NCI-H226 (cell line): Measurements from ENCODE around the gene IMMP2L.

Source experiments
- DNase-seq: peaks from one replicate; pipeline ENCODE4 v3.0.0-alpha.2; 2015

The IMMP2L gene

GRCh38 chr7:111384065-111384891, 178.0 kb downstream of the IMMP2L start:
- DNase-seq, result no peak

DNA sequence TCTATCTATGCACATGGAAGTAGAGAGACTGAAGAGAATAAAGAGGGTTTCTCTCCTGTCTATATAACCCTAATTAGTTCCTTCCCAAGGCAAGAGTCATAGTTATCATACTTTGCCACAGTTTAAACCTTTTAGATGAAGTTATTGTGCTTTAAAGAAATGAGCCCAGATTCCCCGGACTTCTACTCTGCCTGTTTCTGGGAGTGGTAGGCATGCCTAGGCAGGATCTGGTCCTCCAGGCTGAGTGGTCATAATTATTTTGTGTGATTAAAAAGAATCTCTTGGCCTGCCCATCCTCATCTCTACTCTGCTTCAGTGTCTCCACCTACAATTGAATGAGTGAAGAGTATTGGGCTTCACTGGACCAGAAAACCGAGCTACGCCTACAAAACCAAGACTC, 179.2 kb downstream of the IMMP2L start:
- DNase-seq, result no peak

GRCh38 chr7:111381590-111381989, 180.7 kb downstream of the IMMP2L start:
- DNase-seq, result no peak

GRCh38 chr7:111380945-111381344, 181.3 kb downstream of the IMMP2L start:
- DNase-seq, result no peak

GRCh38 chr7:111374027-111374426, 188.3 kb downstream of the IMMP2L start:
- DNase-seq, result no peak

GRCh38 chr7:111371437-111371836, 190.9 kb downstream of the IMMP2L start:
- no peak for DNase-seq

DNA sequence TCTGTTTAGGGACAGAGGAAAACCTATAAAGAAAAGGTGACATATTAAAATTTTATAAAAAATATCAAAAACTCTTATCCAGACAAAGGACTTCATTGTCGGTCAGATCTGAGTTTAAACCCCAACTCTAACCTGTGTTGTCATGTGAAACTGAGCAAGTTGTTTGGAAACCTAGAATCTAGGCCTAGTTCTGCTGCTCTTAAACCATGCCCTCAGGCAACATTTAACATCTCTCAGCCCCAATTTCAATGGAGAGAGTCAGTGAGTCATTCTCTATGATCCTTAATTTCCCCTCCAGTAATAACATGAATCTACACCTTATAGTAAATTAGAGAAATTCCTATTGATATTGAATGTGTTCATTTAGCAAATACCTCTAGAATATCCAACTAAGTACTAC, 192.3 kb downstream of the IMMP2L start:
- no peak for DNase-seq

GRCh38 chr7:111368381-111369065, 193.8 kb downstream of the IMMP2L start:
- DNase-seq, result no peak

DNA sequence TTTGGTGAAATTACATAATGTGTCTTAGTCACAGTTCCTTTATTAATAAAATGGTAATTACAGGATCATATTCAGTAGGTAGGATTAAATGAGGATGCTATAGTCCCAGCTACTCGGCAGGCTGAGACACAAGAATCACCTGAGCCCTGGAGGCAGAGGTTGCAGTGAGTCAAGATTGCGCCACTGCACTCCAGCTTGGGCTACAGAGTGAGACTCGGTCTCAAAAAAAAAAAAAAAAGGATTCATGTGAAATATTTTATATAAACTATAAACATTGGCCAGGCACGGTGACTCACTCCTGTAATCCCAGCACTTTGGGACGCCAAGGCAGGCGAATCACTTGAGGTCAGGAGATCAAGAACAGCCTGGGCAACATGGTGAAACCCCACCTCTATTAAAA, 197.9 kb downstream of the IMMP2L start:
- DNase-seq, result peak; percentile 66

- DNase-seq, result no peak
Measured at GRCh38 chr7:111363099-111363498, 199.2 kb downstream of the IMMP2L start.

DNA sequence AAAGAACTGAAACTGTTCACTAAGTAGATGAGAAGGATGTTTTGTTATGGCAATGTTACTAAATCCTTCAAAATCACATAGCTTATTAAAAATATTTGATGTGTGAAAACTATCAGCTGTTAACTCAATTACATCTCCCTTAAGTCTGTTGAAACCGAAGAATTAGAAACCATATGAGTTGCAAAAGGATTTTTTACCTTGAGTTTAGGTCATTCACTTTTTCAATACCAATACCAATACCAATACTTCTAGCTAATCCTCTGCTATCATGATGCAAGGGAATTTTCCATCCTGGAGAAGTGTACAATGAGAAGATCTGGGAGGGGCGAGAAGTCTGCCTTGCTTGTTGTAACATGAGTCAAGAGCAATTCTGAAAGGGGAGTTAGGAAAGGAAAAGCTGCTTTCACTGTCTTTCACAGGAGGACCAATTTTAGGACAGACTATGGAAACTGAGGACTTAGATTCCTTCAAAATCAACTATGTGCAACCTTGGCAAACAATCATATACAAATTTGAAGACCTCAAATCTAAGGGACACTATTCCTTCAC, 199.7 kb downstream of the IMMP2L start:
- no peak for DNase-seq

DNA sequence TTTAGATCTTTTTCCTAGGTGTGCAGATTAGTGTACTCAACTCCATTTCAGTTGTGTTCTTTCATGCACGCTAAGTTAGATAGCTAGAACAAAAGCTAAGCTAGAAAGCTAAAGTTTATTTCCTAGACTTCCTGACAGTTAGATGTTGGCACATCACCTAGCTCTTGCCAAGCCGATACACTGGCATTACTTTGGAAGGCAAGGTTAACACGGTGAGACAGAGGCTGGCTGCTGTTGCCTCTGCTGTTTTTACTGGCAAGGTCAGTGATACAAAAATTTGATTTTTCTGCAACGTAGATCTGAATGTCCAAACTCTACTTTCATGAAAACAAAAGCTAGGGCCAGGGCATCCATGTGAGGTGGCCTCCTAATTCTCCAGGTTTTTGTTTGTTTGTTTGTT, 203.4 kb downstream of the IMMP2L start:
- DNase-seq, result no peak

DNA sequence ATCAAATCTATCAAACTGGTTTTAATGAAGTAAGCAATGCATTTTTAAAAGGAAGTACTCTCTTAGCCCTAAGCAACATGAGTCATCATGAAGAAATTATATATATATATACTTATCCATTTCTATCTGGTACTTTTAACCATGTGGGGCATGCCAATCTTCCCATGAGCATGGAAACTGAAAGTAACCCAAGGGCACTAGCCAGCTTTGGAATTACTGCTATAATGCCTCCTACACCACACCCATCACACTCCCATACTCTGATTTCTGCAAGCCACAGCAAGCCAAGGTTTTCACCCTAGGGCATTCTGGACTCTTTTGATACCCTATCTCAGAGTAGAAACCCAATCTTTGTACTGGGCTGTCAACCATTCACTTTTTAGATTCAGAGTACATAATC, 204.6 kb downstream of the IMMP2L start:
- DNase-seq, result peak; percentile 89

DNA sequence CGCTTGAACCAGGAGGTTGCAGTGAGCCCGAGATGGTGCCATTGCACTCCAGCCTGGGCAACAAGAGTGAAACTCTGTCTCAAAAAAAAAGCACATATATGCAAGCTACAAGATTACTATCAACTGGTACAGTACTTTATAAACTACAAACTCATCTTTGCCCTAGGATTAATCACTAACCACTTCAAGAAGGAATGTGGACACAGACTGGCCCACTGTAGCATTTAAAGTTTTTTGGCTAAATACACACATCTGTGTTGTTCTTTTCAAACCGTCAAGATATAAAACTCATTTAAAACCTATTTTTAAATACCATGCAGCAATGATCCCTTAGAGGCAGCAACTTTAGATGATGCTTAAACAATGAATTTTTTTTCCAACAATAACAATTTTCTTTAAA, 205.4 kb downstream of the IMMP2L start:
- no peak for DNase-seq

DNA sequence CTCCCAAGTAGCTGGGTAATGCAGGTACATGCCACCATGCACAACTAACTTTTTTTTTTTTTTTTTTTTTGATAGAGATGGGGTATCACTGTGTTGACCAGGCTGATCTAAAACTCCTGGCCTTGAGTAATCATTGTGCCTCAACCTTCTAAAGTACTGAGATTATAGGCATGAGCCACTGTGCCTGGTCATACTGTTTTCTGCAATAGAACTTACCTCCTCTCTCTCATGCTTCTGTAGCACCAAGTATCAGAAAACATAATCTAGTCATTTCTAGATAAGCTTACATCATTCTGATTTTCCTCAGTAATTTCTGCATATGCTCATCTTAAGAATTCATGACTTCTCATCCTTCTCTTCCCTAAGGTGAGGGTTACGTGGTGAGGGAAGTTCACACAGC, 210.0 kb downstream of the IMMP2L start:
- no peak for DNase-seq

- no peak for DNase-seq
Measured at GRCh38 chr7:111346219-111346618, 216.1 kb downstream of the IMMP2L start.

- no peak for DNase-seq
Measured at GRCh38 chr7:111343017-111343416, 219.3 kb downstream of the IMMP2L start.

- no peak for DNase-seq
Measured at GRCh38 chr7:111339006-111339405, 223.3 kb downstream of the IMMP2L start.

DNA sequence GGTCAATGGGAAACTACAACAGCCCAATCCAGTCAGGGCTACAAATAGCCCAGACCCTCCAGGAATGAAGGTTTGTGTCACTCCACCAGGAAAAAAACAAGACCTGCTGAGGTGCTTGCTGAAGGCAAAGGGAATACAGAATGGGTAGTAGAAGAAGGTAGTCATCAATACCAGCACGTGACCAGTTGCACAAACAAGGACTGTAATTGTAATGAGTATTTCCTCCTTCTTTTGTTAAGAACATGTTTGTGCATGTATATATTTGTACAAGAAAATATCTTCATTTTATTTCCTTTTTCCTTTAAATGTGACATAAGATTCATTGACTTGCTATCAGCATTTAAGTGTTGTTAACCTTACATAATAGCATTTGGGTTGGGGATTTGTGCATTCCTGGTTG, 229.3 kb downstream of the IMMP2L start:
- no peak for DNase-seq

GRCh38 chr7:111330235-111330523, 232.1 kb downstream of the IMMP2L start:
- DNase-seq, result no peak

GRCh38 chr7:111329367-111330234, 232.7 kb downstream of the IMMP2L start:
- no peak for DNase-seq

DNA sequence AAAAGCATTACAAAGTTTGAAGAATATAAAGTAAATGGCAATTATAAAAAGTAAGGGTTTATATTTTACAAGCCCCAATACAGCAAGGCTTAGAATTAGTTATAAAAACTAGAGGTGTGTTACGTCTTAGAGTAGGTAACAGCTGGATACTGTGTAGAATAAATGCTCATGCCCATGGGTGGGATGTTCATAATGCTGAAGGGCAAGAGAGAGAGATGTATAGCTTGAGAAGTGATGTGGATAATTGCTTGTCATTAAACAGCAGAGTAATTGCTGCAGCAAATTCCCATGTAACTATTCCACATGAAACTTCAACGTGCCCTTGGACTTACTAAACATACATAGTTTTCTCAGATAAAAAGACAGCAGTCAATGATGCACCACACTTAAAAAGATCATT, 233.8 kb downstream of the IMMP2L start:
- DNase-seq, result no peak

DNA sequence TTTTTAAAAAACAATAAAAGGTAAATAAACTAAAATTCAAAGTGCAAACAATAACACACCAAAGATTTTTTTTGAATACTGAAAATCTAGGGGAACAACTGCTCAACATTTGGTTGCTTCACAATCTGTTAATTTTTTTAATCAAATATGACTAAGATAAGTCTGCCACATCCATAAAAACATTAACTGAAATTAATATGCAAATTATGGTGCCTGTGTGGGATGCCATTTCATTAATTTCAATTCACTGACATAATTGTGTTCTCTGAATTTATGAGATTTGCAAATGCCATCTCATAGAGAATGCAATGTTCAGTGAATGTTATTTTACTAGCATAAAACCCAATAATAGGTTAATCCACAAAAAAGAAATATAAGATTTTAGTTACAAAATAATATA, 237.5 kb downstream of the IMMP2L start:
- DNase-seq, result no peak

DNA sequence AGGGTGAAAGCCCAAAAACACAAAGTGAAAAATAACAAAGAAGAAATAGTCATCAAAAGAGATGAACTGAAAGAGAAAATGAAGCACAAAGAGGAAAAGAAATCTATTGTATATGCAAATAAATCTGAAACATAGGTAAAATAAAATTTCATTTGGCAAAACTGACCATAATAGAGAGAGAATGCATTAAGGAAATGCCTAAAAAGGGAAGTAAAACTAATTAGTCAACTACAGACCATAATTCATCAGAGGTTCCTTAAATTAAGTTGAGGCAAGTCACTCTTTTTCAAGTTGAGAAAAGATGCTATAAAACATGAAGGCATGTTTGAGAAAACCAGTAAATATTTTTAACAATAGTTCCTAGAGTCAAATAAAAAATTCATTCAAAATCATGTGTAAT, 238.1 kb downstream of the IMMP2L start:
- DNase-seq, result no peak
